HepG2 (cell line): Measurements from ENCODE around the gene THBS2. TPM values are rescaled to one million over a fixed set of nuclear protein-coding genes. Genes with fewer than 3 reads are reported as not detected.

Source experiments
- ATAC-seq: fragments of 200-7000 bp; cut with Tn5 transposase; 3 replicates; pipeline ENCODE4 v1.9.1; 2020; ENCODE audit warnings: mild to moderate bottlenecking, moderate library complexity
- BruUV-seq: library from RNA; stranded (reverse); fragments of 400-500 nt; replicated peaks from 2 replicates; lab custom pipeline; 2021; lab: Mats Ljungman, UMichigan
- CTCF ChIA-PET: fragments of 300-600 bp; formaldehyde crosslinking; extraction: SDS; loops from one replicate; lab custom pipeline; 2021; ENCODE audit warnings: low total read pairs, inconsistent platforms, low intra/inter-chr PET ratio; lab: Yijun Ruan, JAX
- POLR2A ChIA-PET: fragments of 350-600 bp; sonication (Branson Sonifier 250); formaldehyde crosslinking; loops from one replicate; lab custom pipeline; 2020; ENCODE audit warnings: antibody characterized with exemption, inconsistent platforms; lab: Yijun Ruan, JAX
- DNase-seq: peaks from one replicate; pipeline ENCODE4 v3.0.0-alpha.2; 2015; ENCODE audit warnings: low spot score
- FAIRE-seq: peaks from 3 replicates; lab custom pipeline; 2011; peaks lifted over from hg19 to GRCh38; lab: Jason Lieb, UNC
- H2AFZ ChIP-seq: one replicate; pipeline ENCODE4 v1.6.1; 2011; ENCODE audit warnings: low read length, inconsistent platforms
- H3K27ac ChIP-seq: fragments of 300-600 bp; 3 replicates; pipeline ENCODE4 v1.8.0; 2011; ENCODE audit warnings: mixed run types, mild to moderate bottlenecking, mixed read lengths, low read length, inconsistent platforms; ENCODE audit not compliant: insufficient read depth; ENCODE audit errors: extremely low read length
- H3K27me3 ChIP-seq, 2 experiments: fragments of 200-600 bp in 1 of 2; 2 replicates in 1 of 2; 3 replicates in 1 of 2; pipeline versions ENCODE4 v1.6.0 to v1.8.0; 2011; ENCODE audit warnings: low read length in 2 of 2, mild to moderate bottlenecking in 2 of 2, moderate library complexity in 2 of 2, inconsistent platforms in 1 of 2; ENCODE audit not compliant: insufficient read depth in 2 of 2, control insufficient read depth in 1 of 2
- H3K36me3 ChIP-seq, 2 experiments: fragments of 200-600 bp in 1 of 2; replicated peaks in 1 of 2; 2 replicates in 1 of 2; 3 replicates in 1 of 2; pipeline versions ENCODE4 v1.5.1 to v1.8.0; 2011; ENCODE audit warnings: low read length in 2 of 2, inconsistent platforms in 1 of 2; ENCODE audit not compliant: insufficient read depth in 2 of 2, control insufficient read depth in 1 of 2
- H3K4me1 ChIP-seq: 2 replicates; pipeline ENCODE4 v1.5.1; 2012; ENCODE audit warnings: low read length, inconsistent platforms; ENCODE audit not compliant: insufficient read depth
- H3K4me2 ChIP-seq: 2 replicates; pipeline ENCODE4 v1.6.0; 2011; ENCODE audit warnings: low read depth, low read length, inconsistent platforms
- H3K4me3 ChIP-seq, 3 experiments: fragments of 200-600 bp in 1 of 3; sonication (generic), shearing (Covaris generic) in 1 of 3; replicated peaks in 1 of 3; 2 replicates each; pipeline ENCODE4 v1.5.1; 2011 to 2016; ENCODE audit warnings: low read length in 3 of 3, inconsistent platforms in 2 of 3, low read depth in 2 of 3, mild to moderate bottlenecking in 2 of 3, control low read depth in 1 of 3, mixed read lengths in 1 of 3; ENCODE audit not compliant: insufficient read depth in 1 of 3
- H3K79me2 ChIP-seq: one replicate; pipeline ENCODE4 v1.6.1; 2011; ENCODE audit warnings: low read length, inconsistent platforms; ENCODE audit not compliant: insufficient read depth
- H3K9ac ChIP-seq: 2 replicates; pipeline ENCODE4 v1.6.0; 2011; ENCODE audit warnings: mild to moderate bottlenecking, low read depth, low read length, inconsistent platforms; ENCODE audit not compliant: insufficient read depth
- H3K9me3 ChIP-seq: 2 replicates; pipeline ENCODE4 v1.5.1; 2012; ENCODE audit warnings: mild to moderate bottlenecking, low read length
- H4K20me1 ChIP-seq: 2 replicates; pipeline ENCODE4 v1.6.0; 2011; ENCODE audit warnings: inconsistent platforms, mild to moderate bottlenecking, low read length, moderate library complexity; ENCODE audit not compliant: insufficient read depth
- ATF7-NPFF ChIP-seq: sonication (generic); formaldehyde crosslinking; IDR thresholded peaks from 2 replicates; pipeline ENCODE4 v1.8.1; 2023; ENCODE audit warnings: mild to moderate bottlenecking, low read depth, missing genetic modification reagents, moderate library complexity
- MXD4 ChIP-seq: IDR thresholded peaks from 2 replicates; pipeline ENCODE4 v1.6.1; 2016; ENCODE audit warnings: mild to moderate bottlenecking, missing biosample characterization, missing genetic modification reagents
- NFYB ChIP-seq: sonication (generic); formaldehyde crosslinking; IDR thresholded peaks from 2 replicates; pipeline ENCODE4 v1.4.0; 2020; ENCODE audit warnings: missing genetic modification reagents
- NONO ChIP-seq, 2 experiments: fragments of 450-650 bp in 1 of 2; sonication (generic) in 1 of 2; formaldehyde crosslinking in 1 of 2; IDR thresholded peaks in 1 of 2; conservative IDR thresholded peaks in 1 of 2; 2 replicates each; pipeline versions ENCODE4 v1.6.1 to v1.8.0; 2017 to 2022; ENCODE audit warnings: mild to moderate bottlenecking in 1 of 2, missing genetic modification reagents in 1 of 2, moderate library complexity in 1 of 2
- RELA ChIP-seq: sonication (generic); formaldehyde crosslinking; IDR thresholded peaks from 2 replicates; pipeline ENCODE4 v1.4.0; 2020; ENCODE audit warnings: missing genetic modification reagents
- TARDBP ChIP-seq: sonication (generic); formaldehyde crosslinking; IDR thresholded peaks from 2 replicates; pipeline ENCODE4 v1.8.0; 2022; ENCODE audit warnings: mild to moderate bottlenecking, missing genetic modification reagents
- TBP ChIP-seq: sonication (generic); formaldehyde crosslinking; IDR thresholded peaks from 2 replicates; pipeline ENCODE4 v1.5.0; 2020; ENCODE audit warnings: missing genetic modification reagents
- ZNF256 ChIP-seq: sonication (generic); formaldehyde crosslinking; conservative IDR thresholded peaks from 2 replicates; pipeline ENCODE4 v1.4.0; 2020; ENCODE audit warnings: missing genetic modification reagents
- ZNF354B ChIP-seq: sonication (generic); formaldehyde crosslinking; IDR thresholded peaks from 2 replicates; pipeline ENCODE4 v1.8.0; 2022; ENCODE audit warnings: mild to moderate bottlenecking, missing genetic modification reagents
- ZNF678 ChIP-seq: sonication (generic); formaldehyde crosslinking; IDR thresholded peaks from 2 replicates; pipeline ENCODE4 v1.4.0; 2020; ENCODE audit warnings: mild to moderate bottlenecking, missing genetic modification reagents
- ZSCAN30 ChIP-seq: sonication (generic); formaldehyde crosslinking; IDR thresholded peaks from 2 replicates; pipeline ENCODE4 v1.5.0; 2020; ENCODE audit warnings: mild to moderate bottlenecking, missing genetic modification reagents
- WGBS: methylation state at CpG from one replicate; pipeline ENCODE4 v1.1.6; 2017; ENCODE audit warnings: low lambda C conversion rate; 5-methylcytosine and 5-hydroxymethylcytosine counted together
- in situ Hi-C: cut with HindIII; loops from 2 replicates; pipeline ENCODE4 v1.10.0; 2017; ENCODE audit warnings: low pct_unique_long_range_greater_than_20kb; ENCODE audit not compliant: extremely low pct_ligation_motif_present
- intact Hi-C: fragments of 100-400 bp; cut with micrococcal nuclease; formaldehyde crosslinking; loops from one replicate; pipeline ENCODE4 v1.10.0; 2022; ENCODE audit not compliant: unreplicated experiment
- polyA plus RNA-seq, 8 experiments: library from polyadenylated mRNA; depleted of rRNA in 3 of 8; stranded (reverse) in 7 of 8; unstranded in 1 of 8; fragments of >200 nt; fragmentation: Illumina TruSeq in 4 of 8; extraction: Trizol in 4 of 8; gene quantifications; 2 replicates each; pipeline versions ENCODE4 v1.2.1 to v1.2.3, GENCODE V29; 2011 to 2016; ENCODE audit warnings: low read depth in 4 of 8, missing spikeins in 1 of 8, mixed read lengths in 1 of 8; ENCODE audit not compliant: insufficient read depth in 1 of 8
- total RNA-seq, 5 experiments: library from RNA; depleted of rRNA; stranded (reverse); fragments of >200 nt; fragmentation: Illumina TruSeq; extraction: Trizol; gene quantifications; 2 replicates each; pipeline ENCODE4 v1.2.3, GENCODE V29; 2016; ENCODE audit warnings: low read depth in 1 of 5
- TF ChIP-seq, protein P1 (sequence below): sonication (generic); formaldehyde crosslinking; IDR thresholded peaks from 2 replicates; pipeline ENCODE4 v1.5.1; 2020; ENCODE audit warnings: mild to moderate bottlenecking, missing genetic modification reagents, borderline replicate concordance
- TF ChIP-seq, protein P2 (sequence below): sonication (generic); formaldehyde crosslinking; IDR thresholded peaks from 2 replicates; pipeline ENCODE4 v1.9.0; 2021; ENCODE audit warnings: missing genetic modification reagents, borderline replicate concordance
- TF ChIP-seq, protein P3 (sequence below): sonication (generic); formaldehyde crosslinking; IDR thresholded peaks from 2 replicates; pipeline ENCODE4 v1.5.0; 2020; ENCODE audit warnings: mild to moderate bottlenecking, missing genetic modification reagents, borderline replicate concordance
- TF ChIP-seq, protein P4 (sequence below): sonication (generic); formaldehyde crosslinking; IDR thresholded peaks from 2 replicates; pipeline ENCODE4 v1.9.0; 2021; ENCODE audit warnings: missing genetic modification reagents, mild to moderate bottlenecking, borderline replicate concordance

THBS2 gene
- total and polyA plus RNA-seq, 2 of the 13 experiments (the other 11 are each of a cell fraction or from before 2014, with no cell fraction given) = 0.12 to 0.15 TPM

DNA sequence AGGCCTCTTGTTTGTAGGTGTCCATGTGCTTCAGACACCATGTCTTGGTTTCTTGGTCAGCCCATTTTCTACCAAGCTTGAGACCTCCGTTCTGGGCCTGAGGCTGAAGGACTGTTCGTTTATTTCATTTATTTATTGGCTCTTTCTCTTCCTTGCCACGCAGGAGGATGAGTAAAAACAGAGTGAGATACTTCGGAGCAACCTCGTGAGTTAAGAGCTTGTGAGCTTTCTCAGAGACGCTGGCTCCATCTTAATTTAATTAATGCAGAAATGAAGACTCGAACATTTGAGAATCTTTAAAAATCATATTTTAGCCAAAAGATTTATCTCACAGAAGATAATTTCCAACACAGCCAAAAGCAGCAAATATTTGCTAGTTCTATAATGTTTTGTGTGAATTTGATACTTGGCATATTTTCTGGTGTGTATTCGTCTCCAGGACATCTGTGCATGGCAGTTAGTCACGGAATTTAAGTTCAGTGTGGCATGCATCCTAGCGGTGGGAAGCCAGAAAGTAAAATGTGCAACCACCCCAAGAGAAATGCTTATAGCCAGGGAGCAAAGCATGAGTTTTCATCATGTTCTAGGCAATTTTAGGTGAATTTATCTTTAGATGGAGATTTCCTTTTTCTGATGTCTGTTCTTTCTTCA lies 76.0 kb downstream of the THBS2 start (continued):
- TF ChIP-seq, protein P1, sequence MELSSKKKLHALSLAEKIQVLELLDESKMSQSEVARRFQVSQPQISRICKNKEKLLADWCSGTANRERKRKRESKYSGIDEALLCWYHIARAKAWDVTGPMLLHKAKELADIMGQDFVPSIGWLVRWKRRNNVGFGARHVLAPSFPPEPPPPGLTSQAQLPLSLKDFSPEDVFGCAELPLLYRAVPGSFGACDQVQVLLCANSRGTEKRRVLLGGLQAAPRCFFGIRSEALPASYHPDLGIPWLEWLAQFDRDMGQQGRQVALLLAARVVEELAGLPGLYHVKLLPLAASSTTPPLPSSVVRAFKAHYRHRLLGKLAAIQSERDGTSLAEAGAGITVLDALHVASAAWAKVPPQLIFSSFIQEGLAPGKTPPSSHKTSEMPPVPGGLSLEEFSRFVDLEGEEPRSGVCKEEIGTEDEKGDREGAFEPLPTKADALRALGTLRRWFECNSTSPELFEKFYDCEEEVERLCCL (CRISPR knock-in tag) = no peak
- TF ChIP-seq NFYB (no peak), TBP (no peak), NONO (IDR thresholded peaks at IDR 0.05) (no peak), NONO (CRISPR knock-in tag; conservative IDR thresholded peaks at IDR 0.05) (no peak)

DNA sequence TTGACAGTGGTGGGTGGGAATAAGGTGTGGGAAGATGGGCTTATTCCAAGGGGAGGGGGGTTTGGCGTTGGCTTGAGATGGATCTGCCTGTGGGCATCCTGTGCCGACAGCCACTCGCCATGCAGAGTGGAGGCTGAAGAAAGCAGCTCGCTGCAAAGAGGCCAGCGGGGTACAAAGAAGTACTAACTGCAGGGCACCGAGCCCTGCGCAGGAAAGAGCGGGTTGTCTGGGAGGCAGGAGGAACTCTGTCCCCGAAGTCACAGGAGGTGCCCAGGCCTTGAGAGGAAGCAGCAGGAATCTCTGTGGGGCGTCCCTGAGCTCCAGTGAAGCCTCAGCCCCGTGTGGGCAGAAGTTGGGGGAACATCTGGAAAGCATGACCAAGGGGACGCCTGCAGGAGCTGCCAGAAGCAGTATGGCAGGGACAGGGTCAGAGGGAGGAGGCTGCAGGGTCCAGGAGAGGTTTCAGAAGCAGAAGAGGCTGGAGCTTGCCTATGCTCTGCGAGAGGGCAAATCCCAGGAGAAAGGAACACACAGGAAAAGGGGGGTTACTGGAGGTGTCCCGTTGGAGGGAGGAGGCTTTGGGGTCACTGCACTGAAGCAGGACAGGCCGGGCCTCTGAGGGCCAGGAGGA lies 77.2 kb downstream of the THBS2 start:
- intact Hi-C loops (no loop called here), in situ Hi-C loops (no loop called here)
- Histone ChIP-seq H3K27me3 (peaks cover 9 to 69% of the 10 kb centered on the region in 2 experiments), H3K4me3 (no peak overlapping the region), H2AFZ (no peak overlapping the region), H3K9me3 (no peaks in the 10 kb centered on the region), H3K4me2 (no peak overlapping the region), H3K9ac (no peak overlapping the region), H3K36me3 (no peaks in the 10 kb centered on the region), H3K4me1 (no peaks in the 10 kb centered on the region), H4K20me1 (no peaks in the 10 kb centered on the region), H3K79me2 (no peaks in the 10 kb centered on the region), H3K27ac (no peak overlapping the region)
- ChIA-PET CTCF (no interaction called here), POLR2A (no interaction called here)
- 23% methylated on average over 15 of the region's 15 CpGs for WGBS
- BruUV-seq = no TSS peak
- ATAC-seq (no peak), FAIRE-seq (no peak), DNase-seq (no peak)
- TF ChIP-seq ZSCAN30 (CRISPR knock-in tag) = no peak
- no peak for TF ChIP-seq ATF7-NPFF (CRISPR knock-in tag)
- TF ChIP-seq ZNF256 (CRISPR knock-in tag) = no peak
- no peak for TF ChIP-seq MXD4
- TF ChIP-seq TARDBP (CRISPR knock-in tag) = no peak
- TF ChIP-seq ZNF678 (CRISPR knock-in tag) = no peak
- TF ChIP-seq, protein P2, sequence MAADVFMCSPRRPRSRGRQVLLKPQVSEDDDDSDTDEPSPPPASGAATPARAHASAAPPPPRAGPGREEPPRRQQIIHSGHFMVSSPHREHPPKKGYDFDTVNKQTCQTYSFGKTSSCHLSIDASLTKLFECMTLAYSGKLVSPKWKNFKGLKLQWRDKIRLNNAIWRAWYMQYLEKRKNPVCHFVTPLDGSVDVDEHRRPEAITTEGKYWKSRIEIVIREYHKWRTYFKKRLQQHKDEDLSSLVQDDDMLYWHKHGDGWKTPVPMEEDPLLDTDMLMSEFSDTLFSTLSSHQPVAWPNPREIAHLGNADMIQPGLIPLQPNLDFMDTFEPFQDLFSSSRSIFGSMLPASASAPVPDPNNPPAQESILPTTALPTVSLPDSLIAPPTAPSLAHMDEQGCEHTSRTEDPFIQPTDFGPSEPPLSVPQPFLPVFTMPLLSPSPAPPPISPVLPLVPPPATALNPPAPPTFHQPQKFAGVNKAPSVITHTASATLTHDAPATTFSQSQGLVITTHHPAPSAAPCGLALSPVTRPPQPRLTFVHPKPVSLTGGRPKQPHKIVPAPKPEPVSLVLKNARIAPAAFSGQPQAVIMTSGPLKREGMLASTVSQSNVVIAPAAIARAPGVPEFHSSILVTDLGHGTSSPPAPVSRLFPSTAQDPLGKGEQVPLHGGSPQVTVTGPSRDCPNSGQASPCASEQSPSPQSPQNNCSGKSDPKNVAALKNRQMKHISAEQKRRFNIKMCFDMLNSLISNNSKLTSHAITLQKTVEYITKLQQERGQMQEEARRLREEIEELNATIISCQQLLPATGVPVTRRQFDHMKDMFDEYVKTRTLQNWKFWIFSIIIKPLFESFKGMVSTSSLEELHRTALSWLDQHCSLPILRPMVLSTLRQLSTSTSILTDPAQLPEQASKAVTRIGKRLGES (CRISPR knock-in tag) = no peak
- TF ChIP-seq, protein P3, sequence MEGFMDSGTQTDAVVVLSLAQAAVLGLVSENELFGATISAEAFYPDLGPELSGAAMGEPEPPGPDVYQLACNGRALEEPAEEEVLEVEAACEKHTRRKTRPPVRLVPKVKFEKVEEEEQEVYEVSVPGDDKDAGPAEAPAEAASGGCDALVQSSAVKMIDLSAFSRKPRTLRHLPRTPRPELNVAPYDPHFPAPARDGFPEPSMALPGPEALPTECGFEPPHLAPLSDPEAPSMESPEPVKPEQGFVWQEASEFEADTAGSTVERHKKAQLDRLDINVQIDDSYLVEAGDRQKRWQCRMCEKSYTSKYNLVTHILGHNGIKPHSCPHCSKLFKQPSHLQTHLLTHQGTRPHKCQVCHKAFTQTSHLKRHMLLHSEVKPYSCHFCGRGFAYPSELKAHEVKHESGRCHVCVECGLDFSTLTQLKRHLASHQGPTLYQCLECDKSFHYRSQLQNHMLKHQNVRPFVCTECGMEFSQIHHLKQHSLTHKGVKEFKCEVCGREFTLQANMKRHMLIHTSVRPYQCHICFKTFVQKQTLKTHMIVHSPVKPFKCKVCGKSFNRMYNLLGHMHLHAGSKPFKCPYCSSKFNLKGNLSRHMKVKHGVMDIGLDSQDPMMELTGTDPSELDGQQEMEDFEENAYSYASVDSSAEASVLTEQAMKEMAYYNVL (CRISPR knock-in tag) = no peak
- TF ChIP-seq, protein P4, sequence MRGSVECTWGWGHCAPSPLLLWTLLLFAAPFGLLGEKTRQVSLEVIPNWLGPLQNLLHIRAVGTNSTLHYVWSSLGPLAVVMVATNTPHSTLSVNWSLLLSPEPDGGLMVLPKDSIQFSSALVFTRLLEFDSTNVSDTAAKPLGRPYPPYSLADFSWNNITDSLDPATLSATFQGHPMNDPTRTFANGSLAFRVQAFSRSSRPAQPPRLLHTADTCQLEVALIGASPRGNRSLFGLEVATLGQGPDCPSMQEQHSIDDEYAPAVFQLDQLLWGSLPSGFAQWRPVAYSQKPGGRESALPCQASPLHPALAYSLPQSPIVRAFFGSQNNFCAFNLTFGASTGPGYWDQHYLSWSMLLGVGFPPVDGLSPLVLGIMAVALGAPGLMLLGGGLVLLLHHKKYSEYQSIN (CRISPR knock-in tag) = no peak
- TF ChIP-seq RELA (CRISPR knock-in tag) = no peak
- TF ChIP-seq ZNF354B (CRISPR knock-in tag) = no peak
